ENCODE data around the gene FEM1B. TPM values are rescaled to one million over a fixed set of nuclear protein-coding genes. Genes with fewer than 3 reads are reported as not detected.

FEM1B gene
- 27.3 and 28.7 TPM in 2 replicates for total RNA-seq

DNA sequence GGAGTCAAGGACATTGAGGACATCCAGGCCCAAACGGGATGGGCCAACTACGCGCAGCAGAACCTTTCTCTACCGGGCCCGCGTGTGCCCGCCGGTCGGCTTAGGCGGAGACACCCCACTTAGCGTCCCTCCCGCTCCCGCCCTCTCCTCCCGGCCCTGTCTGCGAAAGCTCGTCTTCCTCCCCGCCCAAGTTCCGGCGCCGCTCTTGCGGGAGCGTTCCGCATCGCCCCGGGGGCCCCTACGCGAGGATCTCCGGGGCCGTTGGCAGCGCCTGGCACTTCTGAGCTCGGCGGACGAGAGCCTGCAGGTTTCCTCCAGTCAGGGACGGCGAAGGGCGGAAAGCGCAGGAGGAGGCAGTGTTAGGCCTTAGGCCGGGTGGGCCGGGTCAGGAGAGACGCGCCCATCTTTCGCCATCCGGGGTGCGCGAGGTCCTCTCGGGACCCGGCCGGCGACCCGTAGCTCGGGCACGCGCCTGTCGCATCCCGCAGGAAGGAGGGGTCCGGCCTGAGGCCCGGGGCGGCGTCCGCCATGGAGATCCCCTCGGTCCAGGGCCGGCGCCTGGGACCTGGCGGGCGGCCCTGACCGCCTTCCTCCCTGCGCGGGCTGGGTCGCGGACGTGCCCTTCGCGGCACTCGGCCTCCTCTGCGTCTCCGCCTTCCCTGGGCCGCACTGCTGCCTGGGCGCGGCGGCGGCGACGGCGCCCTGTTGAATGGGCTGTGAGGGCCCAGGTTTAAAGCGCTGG, at the start of gene FEM1B:
TSS of gene FEM1B (plus strand) at position 143 of the 742 bp plus-strand sequence. CDS start 673 bp downstream, outside the sequence.

DNA sequence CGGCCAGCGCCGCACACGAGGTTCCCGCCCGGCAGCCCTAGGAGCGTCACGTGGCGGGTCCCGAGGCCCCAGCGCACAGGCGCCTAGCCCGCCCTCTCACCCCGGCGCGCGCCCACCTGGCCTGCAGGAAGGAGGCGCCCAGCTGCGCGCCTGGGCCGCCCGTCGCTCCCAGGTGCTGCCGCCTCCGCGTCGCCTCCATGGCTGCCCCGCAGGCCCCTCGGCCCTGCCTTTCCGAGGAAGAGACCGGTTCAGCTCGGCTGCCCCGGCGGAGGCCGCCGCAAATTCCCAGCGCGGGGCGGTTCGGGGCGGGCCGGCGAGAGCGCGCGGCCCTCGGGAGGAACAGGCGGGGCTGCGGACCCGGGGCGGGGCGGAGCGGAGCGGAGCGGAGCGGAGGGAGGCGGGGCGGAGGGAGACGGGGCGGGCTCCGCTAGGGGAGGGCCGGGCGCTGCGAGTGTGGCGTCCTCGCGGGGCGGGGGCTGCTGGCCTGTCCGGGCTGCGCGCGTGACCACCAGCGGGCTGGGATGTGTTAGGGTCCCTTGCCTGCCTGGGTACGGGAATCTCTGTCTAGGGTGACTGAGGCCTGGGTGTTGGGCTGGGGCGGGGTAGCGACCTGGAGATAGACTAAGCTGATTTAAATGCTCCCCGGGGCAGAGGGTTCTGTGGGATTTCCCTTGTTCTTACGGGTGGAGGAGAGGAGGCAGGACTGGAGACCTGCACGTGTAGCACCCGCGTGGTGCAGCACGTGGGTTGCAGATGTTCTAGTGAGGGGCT, 48.0 kb upstream of the FEM1B start, which contains the start of gene CLN6:
TSS of gene CLN6 (minus strand) at position 343 of the 771 bp plus-strand sequence. CDS start at position 199, 144 bp downstream.

Other genes starting within 250 kb of the FEM1B start
- 23.5 and 25.4 TPM in 2 replicates for gene PIAS1, start 223.4 kb upstream of the FEM1B start, total RNA-seq
- gene CALML4, start 72.4 kb upstream of the FEM1B start, total RNA-seq: 0.77 and 3.6 TPM in 2 replicates
- 22.6 and 25.4 TPM in 2 replicates for gene CLN6, start 48.0 kb upstream of the FEM1B start, total RNA-seq
- gene ITGA11, start 154.4 kb downstream of the FEM1B start, total RNA-seq: 15.3 and 16.8 TPM in 2 replicates

Data from pericardium fibroblast (primary cell).